ENCODE measurements around the gene TMA7B.

TMA7B gene

DNA sequence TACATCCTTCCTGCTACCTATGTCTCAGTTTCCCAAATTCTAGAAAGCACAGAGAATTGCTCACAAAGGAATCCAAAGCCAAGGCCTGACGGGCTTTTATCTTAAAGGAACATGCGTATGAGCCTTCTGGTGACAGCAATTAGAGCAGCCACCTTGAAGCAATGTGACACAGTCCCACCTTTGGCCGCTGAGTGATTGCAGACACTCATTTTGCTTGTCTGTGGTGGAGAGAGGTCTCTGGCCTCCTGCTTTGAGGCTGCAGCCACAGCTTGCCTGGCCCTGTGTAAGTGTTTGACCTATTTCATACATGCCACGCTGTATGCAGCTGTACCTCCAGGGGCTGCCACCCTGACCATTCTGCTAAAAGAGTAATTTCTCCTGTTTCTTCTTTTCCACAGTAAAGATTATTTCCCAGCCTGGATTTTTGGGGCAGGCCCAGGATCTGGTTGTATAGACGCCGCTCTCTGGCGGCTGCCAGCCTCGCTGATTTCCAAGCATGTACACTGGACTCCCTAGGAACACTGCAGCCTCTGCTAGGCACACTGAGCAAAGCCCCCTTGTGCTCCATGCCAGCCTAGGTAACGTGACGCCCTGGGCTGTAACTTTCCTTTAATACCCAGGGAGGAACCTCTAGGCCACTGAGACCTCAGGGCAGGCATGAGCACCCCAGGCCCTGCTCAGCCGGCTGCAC, 1.1 kb upstream of the TMA7B start:
- H3K27ac ChIP-seq (ENCODE audit: low read depth, low read length), result no peak overlapping the region
- no peaks in the 10 kb centered on the region for H3K9me3 ChIP-seq (ENCODE audit: control insufficient read depth, insufficient read depth, low read length)
- no peaks in the 10 kb centered on the region for H3K79me2 ChIP-seq (ENCODE audit: control insufficient read depth, low read length)
- H3K4me2 ChIP-seq (ENCODE audit: low read length), result no peak overlapping the region
- no peaks in the 10 kb centered on the region for H3F3A ChIP-seq (ENCODE audit: control insufficient read depth, insufficient read depth)
- H4K20me1 ChIP-seq (ENCODE audit: control insufficient read depth, insufficient read depth, low read depth, low read length), result no peaks in the 10 kb centered on the region
- no peaks in the 10 kb centered on the region for H3K9me2 ChIP-seq (replicated peaks; ENCODE audit: control insufficient read depth, low read length)
- no peaks in the 10 kb centered on the region for H3K36me3 ChIP-seq (ENCODE audit: control insufficient read depth, low read length)
- TF ChIP-seq, protein P1, sequence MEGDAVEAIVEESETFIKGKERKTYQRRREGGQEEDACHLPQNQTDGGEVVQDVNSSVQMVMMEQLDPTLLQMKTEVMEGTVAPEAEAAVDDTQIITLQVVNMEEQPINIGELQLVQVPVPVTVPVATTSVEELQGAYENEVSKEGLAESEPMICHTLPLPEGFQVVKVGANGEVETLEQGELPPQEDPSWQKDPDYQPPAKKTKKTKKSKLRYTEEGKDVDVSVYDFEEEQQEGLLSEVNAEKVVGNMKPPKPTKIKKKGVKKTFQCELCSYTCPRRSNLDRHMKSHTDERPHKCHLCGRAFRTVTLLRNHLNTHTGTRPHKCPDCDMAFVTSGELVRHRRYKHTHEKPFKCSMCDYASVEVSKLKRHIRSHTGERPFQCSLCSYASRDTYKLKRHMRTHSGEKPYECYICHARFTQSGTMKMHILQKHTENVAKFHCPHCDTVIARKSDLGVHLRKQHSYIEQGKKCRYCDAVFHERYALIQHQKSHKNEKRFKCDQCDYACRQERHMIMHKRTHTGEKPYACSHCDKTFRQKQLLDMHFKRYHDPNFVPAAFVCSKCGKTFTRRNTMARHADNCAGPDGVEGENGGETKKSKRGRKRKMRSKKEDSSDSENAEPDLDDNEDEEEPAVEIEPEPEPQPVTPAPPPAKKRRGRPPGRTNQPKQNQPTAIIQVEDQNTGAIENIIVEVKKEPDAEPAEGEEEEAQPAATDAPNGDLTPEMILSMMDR (IDR thresholded peaks at IDR 0.05; ENCODE audit: low read depth, low read length, poor library complexity, severe bottlenecking), result no peak
- no peak for TF ChIP-seq EZH2phosphoT487 (IDR thresholded peaks at IDR 0.05; ENCODE audit: borderline replicate concordance, low read length)
- no peak overlapping the region for H3K4me3 ChIP-seq (ENCODE audit: low read length)
- H3K27me3 ChIP-seq (ENCODE audit: control insufficient read depth, low read length), result peaks cover 45% of the 10 kb centered on the region
- peaks cover 10% of the 10 kb centered on the region for H3K4me1 ChIP-seq (ENCODE audit: control insufficient read depth, low read length)

DNA sequence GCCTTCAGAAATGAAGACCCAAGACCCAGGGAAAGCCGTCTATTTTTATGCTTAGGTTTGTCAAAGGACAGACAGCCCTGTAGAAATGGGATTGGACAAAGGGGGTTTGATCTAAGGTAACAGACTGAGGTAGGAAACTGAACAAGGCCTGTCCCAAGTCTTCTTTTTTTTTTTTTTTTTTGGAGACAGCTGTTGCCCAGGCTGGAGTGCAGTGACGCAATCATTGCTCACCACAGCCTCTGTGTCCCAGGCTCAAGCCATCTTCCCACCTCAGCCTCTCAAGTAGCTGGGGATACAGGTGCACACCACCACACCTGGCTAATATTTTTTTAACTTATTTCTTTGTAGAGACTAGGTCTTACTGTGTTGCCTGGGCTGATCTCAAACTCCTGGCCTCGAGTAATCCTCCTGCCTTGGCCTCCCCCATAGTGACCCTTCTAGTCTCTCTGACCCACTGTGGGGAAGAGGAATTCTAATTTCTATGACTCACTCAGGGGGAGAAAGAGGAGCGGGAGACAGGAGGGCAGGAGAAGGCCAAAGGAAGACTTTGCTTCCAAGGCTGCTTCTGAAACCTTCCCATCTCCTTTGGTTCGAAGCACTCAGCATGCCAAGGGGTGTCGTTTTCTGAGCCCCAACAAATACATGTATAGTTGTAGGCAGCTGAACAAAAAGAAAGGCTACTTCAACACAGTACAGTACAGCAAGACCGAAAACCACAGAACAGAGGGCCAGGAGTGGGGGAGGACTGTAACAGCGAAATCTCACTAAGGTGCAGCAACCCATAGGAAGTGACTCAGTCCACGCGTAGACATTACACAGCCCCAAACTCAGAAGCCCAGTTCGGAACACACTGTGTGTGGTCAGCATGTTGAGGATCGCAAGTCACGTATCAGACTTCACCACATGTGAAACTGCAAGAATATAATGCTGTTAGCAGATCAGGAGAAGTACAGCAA, 872 bp downstream of the TMA7B start:
- peaks cover 45% of the 10 kb centered on the region for H3K27me3 ChIP-seq (ENCODE audit: control insufficient read depth, low read length)
- H3K4me3 ChIP-seq (ENCODE audit: low read length), result no peak overlapping the region
- no peaks in the 10 kb centered on the region for H3K9me3 ChIP-seq (ENCODE audit: control insufficient read depth, insufficient read depth, low read length)
- no peaks in the 10 kb centered on the region for H3K9me2 ChIP-seq (replicated peaks; ENCODE audit: control insufficient read depth, low read length)
- no peak overlapping the region for H3K27ac ChIP-seq (ENCODE audit: low read depth, low read length)
- H3K4me1 ChIP-seq (ENCODE audit: control insufficient read depth, low read length), result peaks cover 10% of the 10 kb centered on the region
- TF ChIP-seq, protein P1 (IDR thresholded peaks at IDR 0.05; ENCODE audit: low read depth, low read length, poor library complexity, severe bottlenecking), result no peak
- TF ChIP-seq EZH2phosphoT487 (IDR thresholded peaks at IDR 0.05; ENCODE audit: borderline replicate concordance, low read length), result no peak
- H3F3A ChIP-seq (ENCODE audit: control insufficient read depth, insufficient read depth), result no peaks in the 10 kb centered on the region
- H3K79me2 ChIP-seq (ENCODE audit: control insufficient read depth, low read length), result no peaks in the 10 kb centered on the region
- no peak overlapping the region for H3K4me2 ChIP-seq (ENCODE audit: low read length)
- H3K36me3 ChIP-seq (ENCODE audit: control insufficient read depth, low read length), result no peaks in the 10 kb centered on the region
- H4K20me1 ChIP-seq (ENCODE audit: control insufficient read depth, insufficient read depth, low read depth, low read length), result no peaks in the 10 kb centered on the region

DNA sequence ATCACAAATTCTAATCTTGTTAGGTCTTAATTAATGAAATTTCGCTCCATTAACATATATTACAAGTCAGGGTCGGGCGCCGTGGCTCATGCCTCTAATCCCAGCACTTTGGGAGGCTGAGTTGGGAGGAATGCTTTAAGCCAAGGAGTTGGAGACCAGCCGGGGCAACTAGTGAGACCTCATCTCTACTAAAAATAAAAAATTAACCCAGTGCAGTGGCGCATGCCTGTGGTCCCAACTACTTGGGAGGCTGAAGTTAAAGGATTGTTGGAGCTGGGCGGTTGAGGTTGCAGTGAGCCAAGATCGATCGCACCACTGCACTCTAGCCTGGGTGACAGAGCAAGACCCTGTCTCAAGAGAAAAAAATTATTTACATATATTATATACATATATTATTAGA, 1.9 kb downstream of the TMA7B start:
- no peak overlapping the region for H3K4me2 ChIP-seq (ENCODE audit: low read length)
- H3K9me3 ChIP-seq (ENCODE audit: control insufficient read depth, insufficient read depth, low read length), result no peaks in the 10 kb centered on the region
- H3K4me1 ChIP-seq (ENCODE audit: control insufficient read depth, low read length), result peaks cover 5% of the 10 kb centered on the region
- no peak for TF ChIP-seq EZH2phosphoT487 (IDR thresholded peaks at IDR 0.05; ENCODE audit: borderline replicate concordance, low read length)
- TF ChIP-seq, protein P1 (IDR thresholded peaks at IDR 0.05; ENCODE audit: low read depth, low read length, poor library complexity, severe bottlenecking), result no peak
- no peaks in the 10 kb centered on the region for H4K20me1 ChIP-seq (ENCODE audit: control insufficient read depth, insufficient read depth, low read depth, low read length)
- H3K27me3 ChIP-seq (ENCODE audit: control insufficient read depth, low read length), result peaks cover 52% of the 10 kb centered on the region
- H3K9me2 ChIP-seq (replicated peaks; ENCODE audit: control insufficient read depth, low read length), result no peaks in the 10 kb centered on the region
- H3K36me3 ChIP-seq (ENCODE audit: control insufficient read depth, low read length), result no peaks in the 10 kb centered on the region
- no peak overlapping the region for H3K27ac ChIP-seq (ENCODE audit: low read depth, low read length)
- no peaks in the 10 kb centered on the region for H3K79me2 ChIP-seq (ENCODE audit: control insufficient read depth, low read length)
- H3K4me3 ChIP-seq (ENCODE audit: low read length), result no peak overlapping the region
- no peaks in the 10 kb centered on the region for H3F3A ChIP-seq (ENCODE audit: control insufficient read depth, insufficient read depth)
